B cell (primary cell): Measurements from ENCODE around the gene TRIM58. TPM values are rescaled to one million over a fixed set of nuclear protein-coding genes. Genes with fewer than 3 reads are reported as not detected.

ENCODE experiments used
- ATAC-seq: fragments of 200-7000 bp; cut with Tn5 transposase; one replicate; pipeline ENCODE4 v1.10.0; 2021; ENCODE audit warnings: low read depth, mild to moderate bottlenecking, moderate number of reproducible peaks, moderate library complexity
- CTCF ChIA-PET: fragments of 350-600 bp; sonication (Branson Sonifier 250); formaldehyde crosslinking; loops from one replicate; lab custom pipeline; 2021; ENCODE audit warnings: antibody characterized with exemption, inconsistent platforms; lab: Charles Lee
- POLR2A ChIA-PET: fragments of 350-600 bp; sonication (Branson Sonifier 250); formaldehyde crosslinking; loops from one replicate; lab custom pipeline; 2021; ENCODE audit warnings: antibody characterized with exemption; lab: Charles Lee
- DNase-seq: peaks from one replicate; pipeline ENCODE4 v3.0.0; 2013
- H2AFZ ChIP-seq: 2 replicates; pipeline ENCODE4 v1.6.1; 2012; ENCODE audit warnings: mild to moderate bottlenecking, low read depth, low read length; ENCODE audit not compliant: insufficient read depth, poor library complexity, severe bottlenecking
- H3K27ac ChIP-seq, 2 donors: 1 replicate in 1 of 2; 2 replicates in 1 of 2; pipeline ENCODE4 v1.5.1; 2012 to 2013; ENCODE audit warnings: low read length in 2 of 2, mild to moderate bottlenecking in 2 of 2, moderate library complexity in 1 of 2
- H3K27me3 ChIP-seq, 4 experiments: fragments of 200-600 bp in 1 of 4; sonication (generic) in 1 of 4; replicated peaks in 1 of 4; 1 replicate in 2 of 4; 2 replicates in 2 of 4; pipeline versions ENCODE4 v1.6.1 to v1.7.0; 2013 to 2016; ENCODE audit warnings: low read length in 3 of 4, mild to moderate bottlenecking in 2 of 4, mixed read lengths in 1 of 4, moderate library complexity in 1 of 4; ENCODE audit not compliant: insufficient read depth in 4 of 4, control insufficient read depth in 3 of 4; ENCODE audit errors: control extremely low read depth in 1 of 4
- H3K36me3 ChIP-seq, 2 experiments: replicated peaks in 1 of 2; 1 replicate in 1 of 2; 2 replicates in 1 of 2; pipeline versions ENCODE4 v1.6.1 to v1.7.1; 2013; ENCODE audit warnings: low read length in 1 of 2; ENCODE audit not compliant: insufficient read depth in 2 of 2, control insufficient read depth in 1 of 2; ENCODE audit errors: control extremely low read depth in 1 of 2, extremely low read depth in 1 of 2
- H3K4me1 ChIP-seq, 2 donors: fragments of 200-600 bp in 1 of 2; sonication (generic) in 1 of 2; 1 replicate in 1 of 2; 2 replicates in 1 of 2; pipeline versions ENCODE4 v1.5.1 to v1.6.1; 2013 to 2017; ENCODE audit warnings: low read length in 2 of 2; ENCODE audit not compliant: control insufficient read depth in 2 of 2, insufficient read depth in 2 of 2
- H3K4me2 ChIP-seq: replicated peaks from 2 replicates; pipeline ENCODE3; 2012; ENCODE audit warnings: mild to moderate bottlenecking, low read depth, low read length; ENCODE audit not compliant: poor library complexity, severe bottlenecking
- H3K4me3 ChIP-seq, 5 experiments: fragments of 200-600 bp in 1 of 5; sonication (generic) in 1 of 5; 1 replicate in 3 of 5; 2 replicates in 2 of 5; pipeline versions ENCODE4 v1.5.1 to v1.7.0; 2011 to 2016; ENCODE audit warnings: low read length in 4 of 5, mild to moderate bottlenecking in 4 of 5, low read depth in 2 of 5, control low read depth in 1 of 5, moderate library complexity in 1 of 5; ENCODE audit not compliant: insufficient read depth in 1 of 5; ENCODE audit errors: control extremely low read depth in 1 of 5, extremely low read depth in 1 of 5
- H3K79me2 ChIP-seq: fragments of 200-600 bp; sonication (generic); one replicate; pipeline ENCODE4 v1.6.0; 2016; ENCODE audit warnings: low read length; ENCODE audit not compliant: control insufficient read depth, insufficient read depth
- H3K9ac ChIP-seq: fragments of 200-600 bp; sonication (generic); 2 replicates; pipeline ENCODE4 v1.6.1; 2017; ENCODE audit warnings: mild to moderate bottlenecking, low read length, moderate library complexity
- H3K9me3 ChIP-seq, 3 donors: one replicate each; pipeline versions ENCODE4 v1.6.1 to v1.7.1; 2013; ENCODE audit warnings: low read length in 2 of 3; ENCODE audit not compliant: control insufficient read depth in 2 of 3, insufficient read depth in 1 of 3; ENCODE audit errors: control extremely low read depth in 1 of 3
- H4K20me1 ChIP-seq: 2 replicates; pipeline ENCODE4 v1.6.0; 2012; ENCODE audit warnings: mild to moderate bottlenecking, low read length; ENCODE audit not compliant: insufficient read depth, control insufficient read depth, poor library complexity, severe bottlenecking
- H3K27ac Mint-ChIP-seq: one replicate; pipeline ENCODE4 v1.8.0; 2021; ENCODE audit warnings: mixed read lengths
- H3K27me3 Mint-ChIP-seq: one replicate; pipeline ENCODE4 v1.8.0; 2021; ENCODE audit warnings: mixed read lengths
- H3K4me1 Mint-ChIP-seq: one replicate; pipeline ENCODE4 v1.8.0; 2021; ENCODE audit warnings: mixed read lengths
- H3K4me3 Mint-ChIP-seq: one replicate; pipeline ENCODE4 v1.8.0; 2021; ENCODE audit warnings: mixed read lengths
- H3K9me3 Mint-ChIP-seq: one replicate; pipeline ENCODE4 v1.8.0; 2022; ENCODE audit warnings: mixed read lengths; ENCODE audit not compliant: insufficient read depth
- CTCF ChIP-seq: fragments of 200-600 bp; IDR thresholded peaks from one replicate; pipeline ENCODE4 v1.8.0; 2022; ENCODE audit warnings: antibody characterized with exemption, mild to moderate bottlenecking
- EZH2 ChIP-seq: IDR thresholded peaks from 2 replicates; pipeline ENCODE4 v1.6.1; 2012; ENCODE audit warnings: borderline replicate concordance, low read depth, mild to moderate bottlenecking, moderate library complexity, low read length; ENCODE audit not compliant: insufficient read depth, poor library complexity, severe bottlenecking
- WGBS: methylation state at CpG from one replicate; pipeline ENCODE4 v1.1.5; 2013; ENCODE audit warnings: missing lambda C conversion rate; ENCODE audit not compliant: insufficient coverage; 5-methylcytosine and 5-hydroxymethylcytosine counted together
- intact Hi-C: fragments of 100-400 bp; cut with micrococcal nuclease; formaldehyde crosslinking; loops from one replicate; pipeline ENCODE4 v1.10.0; 2022
- polyA plus RNA-seq: library from polyadenylated mRNA; depleted of rRNA; stranded (reverse); fragments of >200 nt; gene quantifications from 2 replicates; pipeline ENCODE4 v1.2.3, GENCODE V29; 2012
- total RNA-seq, 2 donors: library from RNA; stranded (reverse); fragments of 120-200 nt in 1 of 2; gene quantifications; 1 replicate in 1 of 2; 2 replicates in 1 of 2; pipeline versions ENCODE4 v1.2.3 to v1.2.4, GENCODE V29; 2013 to 2022

The TRIM58 gene
- total and polyA plus RNA-seq, 2 donors (not counting 1 experiment from before 2014, with no cell fraction given): 0.84 to 1.5 TPM

- no CpG with 5 or more reads among the region's 2 CpGs for WGBS
- intact Hi-C loops: no loop called here
Observed at GRCh38 chr1:247919952-247920351, 63.0 kb downstream of the TRIM58 start, which contains the start of gene OR2T8. Gene OR2T8, plus strand, starts transcription at chr1:247920252. Its CDS starts 766 bp downstream, at chr1:247921018.

GRCh38 chr1:247923941-247924340, 67.0 kb downstream of the TRIM58 start:
- Mint-ChIP-seq H3K27ac (no peak overlapping the region), H3K27me3 (no peaks in the 10 kb centered on the region), H3K9me3 (no peaks in the 10 kb centered on the region), H3K4me3 (no peak overlapping the region), H3K4me1 (no peaks in the 10 kb centered on the region)
- intact Hi-C loops: no loop called here
- Histone ChIP-seq H3K79me2 (no peaks in the 10 kb centered on the region), H3K36me3 (no peaks in the 10 kb centered on the region), H2AFZ (no peak overlapping the region), H3K9ac (no peak overlapping the region), H3K27me3 (no peaks in the 10 kb centered on the region), H3K27ac (no peak overlapping the region), H3K9me3 (no peaks in the 10 kb centered on the region), H3K4me3 (no peak overlapping the region), H3K4me1 (no peaks in the 10 kb centered on the region), H3K4me2 (no peak overlapping the region), H4K20me1 (no peaks in the 10 kb centered on the region)
- ChIA-PET POLR2A (no interaction called here), CTCF (interaction anchor here (1.0 kb wide), 1 partner anchor 363 kb away, joined by 4 read pairs; no protein-coding TSS in a partner anchor)
- ATAC-seq (no peak), DNase-seq (no peak)
- TF ChIP-seq CTCF: no peak
- TF ChIP-seq EZH2: no peak
- WGBS: no CpG with 5 or more reads among the region's 3 CpGs

More at GRCh38 chr1:247919952-247920351, 63.0 kb downstream of the TRIM58 start, which contains the start of gene OR2T8:
- no peak within 1 kb of the TSS for H3K4me3 Mint-ChIP-seq
- Histone ChIP-seq H3K4me1 (no peaks in the 10 kb centered on the region), H3K79me2 (no peaks in the 10 kb centered on the region), H3K27ac (no peak within 1 kb of the TSS), H3K4me2 (no peak within 1 kb of the TSS), H3K36me3 (no peaks in the 10 kb centered on the region), H3K9me3 (no peaks in the 10 kb centered on the region), H3K27me3 (no peaks in the 10 kb centered on the region), H3K9ac (no peak within 1 kb of the TSS), H2AFZ (no peak within 1 kb of the TSS), H4K20me1 (no peaks in the 10 kb centered on the region), H3K4me3 (no peak within 1 kb of the TSS)
- no peak within 1 kb of the TSS for H3K27ac Mint-ChIP-seq
- CTCF ChIA-PET: no interaction called here
- ATAC-seq: no peak
- TF ChIP-seq EZH2: no peak
- no peak for TF ChIP-seq CTCF
- H3K9me3 Mint-ChIP-seq: no peaks in the 10 kb centered on the region
- no peaks in the 10 kb centered on the region for H3K27me3 Mint-ChIP-seq
- no peak for DNase-seq
- POLR2A ChIA-PET: no interaction called here
- no peaks in the 10 kb centered on the region for H3K4me1 Mint-ChIP-seq
